Inferior parietal cortex (tissue), 1 donor: ENCODE measurements around the gene ZC3H7B.
"Not testable (repeated sequence)": the region's sequence is repeated elsewhere in the genome, so short reads cannot be mapped to it uniquely, and the experiment has no call there.

ENCODE experiments used
- DNase-seq: peaks from one replicate; pipeline ENCODE4 v3.0.0-alpha.2; 2016; ENCODE audit errors: extremely low spot score

ZC3H7B gene

DNA sequence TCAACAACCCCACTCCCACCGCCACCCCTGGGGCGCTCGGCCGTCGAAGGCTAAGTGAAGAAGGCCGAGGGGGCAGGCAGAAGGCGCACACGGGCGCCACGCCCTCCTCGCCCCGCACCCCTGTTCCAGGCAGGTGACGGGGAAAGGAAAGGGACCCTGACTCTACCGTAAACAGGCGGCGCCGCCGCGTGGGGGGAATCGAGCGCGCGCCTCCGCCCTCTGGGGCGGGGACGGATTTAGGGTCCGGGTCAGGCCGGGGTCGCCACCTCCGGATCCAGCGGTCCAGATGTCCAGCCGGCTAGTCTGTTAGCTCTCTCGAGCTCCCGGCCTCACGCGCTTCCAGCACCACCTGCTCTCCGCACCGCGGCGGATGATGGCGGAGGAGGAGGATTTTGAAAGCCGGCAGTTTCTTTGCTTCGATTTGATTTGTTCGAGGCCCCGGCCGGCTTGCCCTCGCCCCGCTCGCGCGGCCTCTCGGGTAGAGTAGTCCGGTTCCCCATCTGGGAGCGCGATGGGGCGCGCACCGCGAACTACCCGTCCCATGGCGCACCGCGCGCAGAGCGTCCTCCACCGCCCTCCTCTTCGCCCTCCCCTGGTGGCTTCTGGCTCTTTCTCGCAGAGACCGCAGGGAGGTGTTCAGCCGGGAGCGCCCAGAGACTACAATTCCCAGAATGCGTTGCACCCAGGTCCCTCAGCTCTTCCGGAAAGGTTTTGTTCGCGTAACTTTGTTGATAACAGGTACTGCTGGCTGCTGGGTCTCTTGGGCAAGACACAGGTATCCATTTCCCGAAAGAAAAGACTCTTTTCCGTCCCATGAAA, 15.3 kb upstream of the ZC3H7B start, which contains the start of gene RANGAP1:
TSS of gene RANGAP1 (minus strand) at position 368 of the 819 bp plus-strand sequence. CDS start 5,143 bp downstream, outside the sequence.
- DNase-seq, result peak; percentile 100

- peak; percentile 66 for DNase-seq
Observed at GRCh38 chr22:41286639-41287091, 14.7 kb upstream of the ZC3H7B start.

- DNase-seq, result no peak
Observed at GRCh38 chr22:41288245-41288946, 12.9 kb upstream of the ZC3H7B start.

- no peak for DNase-seq
Observed at GRCh38 chr22:41289671-41290070, 11.7 kb upstream of the ZC3H7B start.

DNA sequence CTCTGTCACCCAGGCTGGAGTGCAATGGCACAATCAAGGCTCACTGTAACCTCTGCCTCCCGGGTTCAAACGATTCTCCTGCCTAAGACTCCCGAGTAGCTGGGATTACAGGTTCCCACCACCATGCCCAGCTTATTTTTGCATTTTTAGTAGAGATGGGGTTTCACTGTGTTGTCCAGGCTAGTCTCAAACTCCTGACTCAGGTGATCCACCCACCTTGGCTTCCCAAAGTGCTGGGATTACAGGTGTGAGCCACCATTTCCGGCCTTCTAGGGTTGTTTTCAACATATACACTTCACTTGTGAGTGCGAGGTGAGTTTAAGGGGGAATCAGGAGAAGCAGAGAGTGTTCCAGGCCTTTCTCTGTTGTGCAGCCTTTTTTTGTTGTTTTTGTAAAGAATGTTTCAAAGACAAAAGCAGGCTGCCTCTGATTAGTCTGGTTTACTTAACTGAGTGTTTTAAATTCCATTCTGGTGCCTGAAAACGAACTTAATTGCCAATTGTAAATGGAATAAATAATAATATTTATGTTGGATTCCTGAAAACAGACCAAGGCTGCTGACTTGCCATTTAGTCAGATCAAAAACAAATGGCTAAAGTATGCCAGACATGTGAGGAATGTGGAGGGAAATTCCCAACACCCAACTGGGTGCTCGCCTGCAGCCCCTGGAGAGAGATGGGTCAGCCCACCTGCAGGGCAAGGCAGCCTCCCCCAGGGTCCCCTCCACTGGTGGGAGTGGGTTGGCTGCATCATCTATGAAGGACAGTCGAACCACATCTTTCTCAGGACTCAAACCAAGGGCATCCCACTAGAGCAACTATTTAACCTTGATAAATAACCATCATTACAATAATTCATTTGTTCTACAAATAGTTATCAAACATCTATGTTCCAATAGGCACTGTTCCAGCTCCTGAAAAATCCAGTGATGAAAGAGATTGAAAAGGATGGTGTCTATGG, 10.8 kb upstream of the ZC3H7B start:
- DNase-seq, result no peak

GRCh38 chr22:41294816-41295215, 6.5 kb upstream of the ZC3H7B start:
- DNase-seq, result not testable (repeated sequence)

DNA sequence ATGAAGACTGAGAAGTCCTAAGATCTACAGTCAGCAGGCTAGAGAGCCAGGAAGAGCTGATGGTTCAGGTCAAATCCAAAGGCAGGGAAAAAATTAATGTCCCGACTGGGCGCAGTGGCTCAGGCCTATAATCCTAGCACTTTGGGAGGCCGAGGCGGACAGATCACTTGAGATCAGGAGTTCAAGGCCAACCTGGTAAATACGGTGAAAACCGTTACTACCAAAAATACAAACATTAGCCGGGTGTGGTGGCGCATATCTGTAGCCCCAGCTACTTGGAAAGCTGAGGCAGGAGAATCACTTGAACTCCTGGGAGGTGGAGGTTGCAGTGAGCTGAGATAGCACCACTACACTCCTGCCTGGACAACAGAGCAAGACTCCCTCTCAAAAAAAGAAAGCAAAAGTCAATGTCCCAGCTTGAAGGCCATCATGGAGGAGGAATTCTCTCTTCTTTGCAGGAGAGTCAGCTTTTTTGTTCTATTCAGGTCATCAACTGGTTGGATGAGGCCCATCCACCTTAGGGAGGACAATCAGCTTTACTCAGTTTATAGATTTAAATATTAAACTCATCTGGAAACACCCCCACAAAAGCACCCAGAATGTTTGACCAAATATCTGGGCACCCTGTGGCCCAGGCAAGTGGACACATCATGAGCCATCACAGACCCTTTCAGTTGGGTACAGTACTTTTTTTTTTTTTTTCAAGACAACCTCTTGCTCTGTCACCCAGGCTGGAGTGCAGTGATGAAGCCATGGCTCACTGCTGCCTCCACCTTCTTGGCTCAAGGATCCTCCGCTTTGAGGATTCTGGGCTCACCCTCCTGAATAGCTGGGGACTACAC, 4.3 kb upstream of the ZC3H7B start:
- DNase-seq, result no peak

- no peak for DNase-seq
Observed at GRCh38 chr22:41300661-41301060, 664 bp upstream of the ZC3H7B start.

DNA sequence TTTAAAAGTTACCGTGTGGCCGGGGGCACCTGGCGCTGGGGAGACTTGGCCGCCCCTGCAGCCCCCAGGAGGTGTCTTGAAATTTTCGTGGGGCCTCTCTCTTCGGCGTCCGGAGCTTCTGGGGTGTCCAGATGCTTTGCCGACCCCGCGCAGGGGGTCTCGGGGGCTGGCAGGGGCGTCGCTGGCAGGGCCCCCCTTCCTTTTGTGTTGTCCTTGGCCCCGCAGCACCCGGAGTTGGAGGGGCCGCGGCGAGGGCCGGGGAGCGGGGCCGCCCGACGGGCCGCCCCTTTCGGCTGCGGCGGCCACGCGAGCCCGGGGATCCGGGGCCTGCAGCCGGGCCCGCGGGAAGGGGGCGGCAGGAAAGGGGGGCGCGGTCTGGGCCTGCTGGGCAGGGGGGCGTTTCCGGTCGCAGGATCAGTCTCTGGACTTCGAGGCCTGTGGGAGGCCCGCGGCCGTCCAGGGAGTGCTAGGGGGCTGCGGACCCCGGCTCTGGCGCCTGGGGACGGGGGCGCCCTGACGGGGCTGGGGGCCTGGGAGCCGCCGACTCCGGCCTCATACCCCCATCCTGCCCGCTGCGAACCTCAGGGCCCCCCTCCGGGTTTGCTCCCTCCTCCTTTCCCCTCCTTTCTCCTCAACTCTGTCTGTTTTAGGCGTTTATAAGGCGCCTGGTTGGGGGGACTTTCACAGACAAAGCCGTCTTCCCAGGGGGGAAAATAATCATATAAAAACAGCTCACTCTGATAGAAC, 869 bp downstream of the ZC3H7B start:
- DNase-seq, result no peak

DNA sequence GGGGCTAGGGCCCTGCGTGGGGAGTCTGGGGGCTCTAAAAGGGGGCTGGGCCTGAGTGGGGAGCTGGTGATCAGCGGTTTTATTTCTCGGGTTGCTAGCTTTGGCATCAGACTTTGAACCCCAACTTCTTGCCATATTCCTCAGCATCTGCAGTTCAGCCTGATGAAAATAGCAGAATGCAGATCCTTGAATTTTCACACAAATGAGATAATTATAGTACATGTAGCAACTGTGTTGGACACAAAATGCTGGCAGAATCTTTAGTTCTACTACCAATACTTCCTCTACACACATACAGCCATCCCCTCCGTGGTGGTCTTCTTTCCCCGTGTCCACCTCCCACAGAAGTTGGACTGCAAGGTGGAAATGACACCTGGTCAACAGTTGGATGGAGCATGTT, 1.5 kb downstream of the ZC3H7B start:
- no peak for DNase-seq

DNA sequence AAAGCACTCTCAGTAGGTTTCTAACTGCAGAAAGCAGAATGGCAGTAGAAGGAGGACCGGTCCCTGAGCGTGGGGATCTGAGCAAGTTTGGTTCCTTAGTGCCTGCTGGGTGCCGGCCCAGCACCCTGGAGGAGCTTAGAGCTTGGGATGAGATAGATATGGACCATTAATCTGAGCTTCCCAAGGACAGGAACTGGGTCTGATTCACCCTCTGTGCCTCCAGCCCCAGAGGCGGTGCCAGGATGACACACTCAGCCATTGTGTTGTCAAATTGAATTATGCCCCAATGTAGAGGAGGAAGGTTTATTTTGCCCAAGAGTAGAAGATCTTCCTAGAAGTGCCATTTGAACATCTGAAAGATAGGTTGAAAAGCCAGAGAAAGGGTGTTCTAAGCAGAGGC, 4.3 kb downstream of the ZC3H7B start:
- no peak for DNase-seq

DNA sequence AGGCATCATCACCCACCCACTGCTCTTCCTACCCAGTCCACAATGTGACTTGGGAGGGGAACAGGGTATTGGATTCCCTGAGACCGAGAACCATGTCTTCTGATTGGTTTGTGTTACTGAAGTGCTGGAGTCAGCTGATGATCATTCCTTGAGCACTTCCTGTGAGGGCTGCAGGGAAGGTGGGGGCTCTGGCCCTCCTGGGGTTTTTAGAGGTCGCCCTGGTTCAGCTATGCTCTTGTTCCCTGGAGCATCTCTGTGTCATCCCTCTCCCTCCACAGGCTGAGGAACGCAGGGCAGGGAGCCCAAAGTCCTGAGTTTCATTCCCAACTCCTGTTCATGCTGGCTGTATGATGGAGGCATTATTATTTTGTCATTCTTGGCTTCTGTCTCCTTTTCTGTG, 6.7 kb downstream of the ZC3H7B start:
- no peak for DNase-seq

DNA sequence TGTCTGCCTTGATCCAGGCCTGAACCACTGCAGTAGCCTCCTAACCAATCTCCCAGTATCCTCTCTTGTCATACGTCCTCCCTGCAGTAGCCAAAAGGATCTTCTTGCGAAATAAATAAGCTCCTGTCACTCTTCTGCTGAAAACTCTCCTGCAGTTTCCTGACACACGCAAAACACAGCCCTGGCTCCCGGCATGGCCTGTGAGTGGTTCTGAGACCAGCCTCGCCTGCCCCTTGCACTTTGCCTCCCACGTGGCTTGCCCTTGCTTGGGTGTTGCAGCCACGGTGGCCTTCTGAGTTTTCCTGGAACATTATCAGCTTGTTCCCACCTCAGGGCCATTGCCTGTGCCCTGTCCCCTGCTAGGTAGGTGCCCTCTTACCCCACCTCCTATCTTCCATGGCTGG, 7.2 kb downstream of the ZC3H7B start:
- no peak for DNase-seq

GRCh38 chr22:41310336-41310735, 9.0 kb downstream of the ZC3H7B start:
- no peak for DNase-seq

- DNase-seq, result no peak
Observed at GRCh38 chr22:41311487-41311886, 10.2 kb downstream of the ZC3H7B start.

DNA sequence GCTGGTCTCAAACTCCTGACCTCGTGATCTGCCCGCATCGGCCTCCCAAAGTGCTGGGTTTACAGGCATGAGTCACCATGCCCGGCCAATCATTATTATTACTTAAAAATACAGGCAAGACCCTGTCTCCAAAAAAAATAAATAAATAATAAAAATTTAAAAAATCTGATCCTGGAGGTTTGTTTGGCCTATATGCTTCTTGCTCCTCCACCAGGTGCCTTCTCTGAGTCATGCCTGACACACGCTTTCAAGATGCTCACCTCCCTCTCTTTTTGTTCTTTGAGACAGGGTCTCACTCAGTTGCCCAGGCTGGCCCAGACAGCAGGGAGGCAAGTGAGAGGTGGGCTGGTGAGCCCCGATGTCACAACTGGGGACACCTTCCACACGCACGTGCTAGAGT, 13.5 kb downstream of the ZC3H7B start:
- DNase-seq, result no peak

DNA sequence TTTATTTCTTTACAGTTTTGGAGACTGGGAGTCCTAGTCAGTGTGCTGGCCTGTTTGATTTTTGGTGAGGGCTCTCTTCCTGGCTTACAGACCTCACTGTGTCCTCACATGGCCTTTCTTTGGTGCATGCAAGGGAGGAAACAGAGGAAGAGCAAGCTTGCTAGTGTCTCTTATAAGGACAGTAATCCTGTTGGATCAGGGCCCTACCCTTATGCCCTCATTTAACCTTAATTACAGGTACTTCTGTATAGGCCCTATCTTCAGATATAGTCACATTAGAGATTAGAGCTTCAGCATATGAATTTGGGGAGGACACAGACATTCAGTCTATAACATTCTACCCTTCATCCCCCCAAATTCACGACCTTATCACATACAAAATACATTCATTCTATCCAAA, 14.3 kb downstream of the ZC3H7B start:
- DNase-seq, result no peak

DNA sequence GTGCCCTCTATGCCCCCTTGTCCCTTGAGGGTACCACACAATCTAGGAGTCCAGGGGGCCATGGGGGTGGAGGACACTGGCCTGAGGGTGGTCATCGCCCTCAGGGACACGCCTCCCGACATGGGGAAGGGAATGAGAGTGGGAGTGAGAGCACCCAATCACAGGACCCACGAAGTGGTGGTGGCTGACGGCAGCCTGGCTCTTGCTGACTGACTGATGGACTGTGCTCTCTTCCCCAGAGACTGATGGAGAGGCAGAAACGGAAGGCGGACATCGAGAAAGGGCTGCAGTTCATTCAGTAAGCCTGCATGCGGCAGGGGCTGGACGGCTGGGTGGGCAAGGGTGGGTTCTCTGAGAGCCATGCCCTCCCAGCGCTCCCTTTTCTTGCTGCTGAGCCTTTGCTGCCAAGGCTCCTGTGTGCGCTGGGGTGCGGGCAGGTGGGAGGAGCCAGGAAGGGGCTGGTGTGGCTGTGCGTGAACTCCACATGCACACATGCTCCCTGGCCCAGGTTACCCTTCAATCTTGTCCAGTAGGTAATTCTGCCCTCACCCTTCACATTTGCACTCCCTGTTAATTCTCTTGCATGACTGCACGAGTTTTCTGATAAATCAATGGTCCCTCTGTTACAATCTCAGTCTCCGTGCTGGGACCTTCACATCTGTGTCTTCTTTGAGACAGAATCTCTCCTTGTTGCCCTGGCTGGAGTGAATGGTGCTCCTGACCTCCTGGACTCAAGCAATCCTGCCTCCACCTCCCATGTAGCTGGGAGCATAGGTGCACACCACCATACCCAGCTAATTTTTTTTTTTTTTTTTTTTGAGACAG, 19.3 kb downstream of the ZC3H7B start:
- DNase-seq, result no peak

- DNase-seq, result no peak
Observed at GRCh38 chr22:41324821-41325528, 23.6 kb downstream of the ZC3H7B start.
